Measurements from ENCODE around the gene FOXN3.
A peak's percentile ranks its signal among the peaks of the same experiment; 100 is the strongest.

DNA sequence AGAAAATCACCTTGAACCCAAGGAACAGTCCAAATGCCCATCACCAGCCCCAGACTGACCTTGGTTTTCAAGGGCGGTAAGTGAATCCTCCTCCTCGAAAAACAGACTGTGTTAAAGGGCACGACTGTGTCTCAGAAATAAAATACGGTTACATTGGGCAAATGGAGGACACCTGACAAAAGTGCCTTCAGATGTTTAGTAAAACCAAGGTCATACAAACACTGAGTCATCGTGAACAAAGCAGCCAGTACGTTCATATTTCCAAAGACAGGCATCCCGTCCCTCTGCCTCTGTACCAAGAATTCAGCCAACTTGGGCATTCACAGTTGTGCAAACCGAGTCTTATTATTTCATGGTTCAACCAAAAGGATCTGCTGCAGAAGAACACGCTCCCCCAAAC lies 25.9 kb downstream of the FOXN3 start:
- TF ChIP-seq, protein P1, sequence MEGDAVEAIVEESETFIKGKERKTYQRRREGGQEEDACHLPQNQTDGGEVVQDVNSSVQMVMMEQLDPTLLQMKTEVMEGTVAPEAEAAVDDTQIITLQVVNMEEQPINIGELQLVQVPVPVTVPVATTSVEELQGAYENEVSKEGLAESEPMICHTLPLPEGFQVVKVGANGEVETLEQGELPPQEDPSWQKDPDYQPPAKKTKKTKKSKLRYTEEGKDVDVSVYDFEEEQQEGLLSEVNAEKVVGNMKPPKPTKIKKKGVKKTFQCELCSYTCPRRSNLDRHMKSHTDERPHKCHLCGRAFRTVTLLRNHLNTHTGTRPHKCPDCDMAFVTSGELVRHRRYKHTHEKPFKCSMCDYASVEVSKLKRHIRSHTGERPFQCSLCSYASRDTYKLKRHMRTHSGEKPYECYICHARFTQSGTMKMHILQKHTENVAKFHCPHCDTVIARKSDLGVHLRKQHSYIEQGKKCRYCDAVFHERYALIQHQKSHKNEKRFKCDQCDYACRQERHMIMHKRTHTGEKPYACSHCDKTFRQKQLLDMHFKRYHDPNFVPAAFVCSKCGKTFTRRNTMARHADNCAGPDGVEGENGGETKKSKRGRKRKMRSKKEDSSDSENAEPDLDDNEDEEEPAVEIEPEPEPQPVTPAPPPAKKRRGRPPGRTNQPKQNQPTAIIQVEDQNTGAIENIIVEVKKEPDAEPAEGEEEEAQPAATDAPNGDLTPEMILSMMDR (IDR thresholded peaks at IDR 0.05 in 4 of 5, conservative IDR thresholded peaks at IDR 0.05 in 1 of 5): no peak
- TF ChIP-seq POLR2A (IDR thresholded peaks at IDR 0.05): peak in 1 of 2 donors; percentile 12

All from gastrocnemius medialis (tissue), 4 donors.